ENCODE measurements around the gene APOO. TPM values are rescaled to one million over a fixed set of nuclear protein-coding genes. Genes with fewer than 3 reads are reported as not detected.

Gene APOO
- total and polyA plus RNA-seq, 2 of the 13 experiments (the other 11 are each of a cell fraction or from before 2014, with no cell fraction given) = 9.7 to 22.1 TPM

GRCh38 chrX:23844502-23845138 is 63.1 kb downstream of the APOO start (continued):
- peak; percentile 68; the same call in 1 of the 2 replicates for TF ChIP-seq ISL2 (CRISPR knock-in tag; IDR thresholded peaks at IDR 0.05)
- no peak for TF ChIP-seq SIN3B (IDR thresholded peaks at IDR 0.05; ENCODE audit: low read length)
- TF ChIP-seq, protein P1, sequence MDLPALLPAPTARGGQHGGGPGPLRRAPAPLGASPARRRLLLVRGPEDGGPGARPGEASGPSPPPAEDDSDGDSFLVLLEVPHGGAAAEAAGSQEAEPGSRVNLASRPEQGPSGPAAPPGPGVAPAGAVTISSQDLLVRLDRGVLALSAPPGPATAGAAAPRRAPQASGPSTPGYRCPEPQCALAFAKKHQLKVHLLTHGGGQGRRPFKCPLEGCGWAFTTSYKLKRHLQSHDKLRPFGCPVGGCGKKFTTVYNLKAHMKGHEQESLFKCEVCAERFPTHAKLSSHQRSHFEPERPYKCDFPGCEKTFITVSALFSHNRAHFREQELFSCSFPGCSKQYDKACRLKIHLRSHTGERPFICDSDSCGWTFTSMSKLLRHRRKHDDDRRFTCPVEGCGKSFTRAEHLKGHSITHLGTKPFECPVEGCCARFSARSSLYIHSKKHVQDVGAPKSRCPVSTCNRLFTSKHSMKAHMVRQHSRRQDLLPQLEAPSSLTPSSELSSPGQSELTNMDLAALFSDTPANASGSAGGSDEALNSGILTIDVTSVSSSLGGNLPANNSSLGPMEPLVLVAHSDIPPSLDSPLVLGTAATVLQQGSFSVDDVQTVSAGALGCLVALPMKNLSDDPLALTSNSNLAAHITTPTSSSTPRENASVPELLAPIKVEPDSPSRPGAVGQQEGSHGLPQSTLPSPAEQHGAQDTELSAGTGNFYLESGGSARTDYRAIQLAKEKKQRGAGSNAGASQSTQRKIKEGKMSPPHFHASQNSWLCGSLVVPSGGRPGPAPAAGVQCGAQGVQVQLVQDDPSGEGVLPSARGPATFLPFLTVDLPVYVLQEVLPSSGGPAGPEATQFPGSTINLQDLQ (CRISPR knock-in tag; IDR thresholded peaks at IDR 0.05) = no peak
- no peak for TF ChIP-seq SOX13 (IDR thresholded peaks at IDR 0.05)
- peak in 1 of 2 experiments; percentile 17; a peak in 1 of 4 replicates for TF ChIP-seq SOX13 (CRISPR knock-in tag; conservative IDR thresholded peaks at IDR 0.05 in 1 of 2, IDR thresholded peaks at IDR 0.05 in 1 of 2)
- TF ChIP-seq YEATS4 (CRISPR knock-in tag; IDR thresholded peaks at IDR 0.05; ENCODE audit: borderline replicate concordance) = 0 out of 2 replicates have a peak, but pooled peaks have one; percentile 23
- TF ChIP-seq CREB1 (IDR thresholded peaks at IDR 0.05) = no peak
- TF ChIP-seq CREB1 (CRISPR knock-in tag; IDR thresholded peaks at IDR 0.05) = peak; percentile 38; the same call in 1 of the 2 replicates
- TF ChIP-seq FOXA3 (CRISPR knock-in tag; IDR thresholded peaks at IDR 0.05) = 0 out of 2 replicates have a peak, but pooled peaks have one; percentile 12
- no peak for TF ChIP-seq ZNF616 (CRISPR knock-in tag; IDR thresholded peaks at IDR 0.05; ENCODE audit: low read depth)
- TF ChIP-seq CEBPG (CRISPR knock-in tag; IDR thresholded peaks at IDR 0.05) = 0 out of 2 replicates have a peak, but pooled peaks have one; percentile 4
- TF ChIP-seq ZNF546 (CRISPR knock-in tag; conservative IDR thresholded peaks at IDR 0.05) = no peak
- TF ChIP-seq ZNF7 (CRISPR knock-in tag; IDR thresholded peaks at IDR 0.05) = no peak
- peak in 1 of 2 experiments; percentile 81; a peak in 2 of 4 replicates for TF ChIP-seq EP300 (IDR thresholded peaks at IDR 0.05; ENCODE audit: low read depth in 2 of 2, low read length in 2 of 2)
- TF ChIP-seq EP300 (CRISPR knock-in tag; IDR thresholded peaks at IDR 0.05; ENCODE audit: borderline replicate concordance) = no peak
- TF ChIP-seq SAFB2 (CRISPR knock-in tag; IDR thresholded peaks at IDR 0.05; ENCODE audit: borderline replicate concordance, low read depth) = no peak
- TF ChIP-seq CREM (IDR thresholded peaks at IDR 0.05) = peak; percentile 62; the same call in 1 of the 2 replicates
- no peak for TF ChIP-seq CREM (CRISPR knock-in tag; IDR thresholded peaks at IDR 0.05)
- TF ChIP-seq BCL6 (CRISPR knock-in tag; IDR thresholded peaks at IDR 0.05) = peak; percentile 76
- no peak for TF ChIP-seq NRL (CRISPR knock-in tag; IDR thresholded peaks at IDR 0.05; ENCODE audit: borderline replicate concordance)
- TF ChIP-seq SMARCC2 (IDR thresholded peaks at IDR 0.05) = no peak
- no peak for TF ChIP-seq BRCA1 (CRISPR knock-in tag; IDR thresholded peaks at IDR 0.05)
- TF ChIP-seq POLR2G (IDR thresholded peaks at IDR 0.05; ENCODE audit: low read depth, low read length) = peak; percentile 38
- TF ChIP-seq NFIC (IDR thresholded peaks at IDR 0.05; ENCODE audit: low read length) = 0 out of 2 replicates have a peak, but pooled peaks have one; percentile 28
- 0 out of 2 replicates have a peak, but pooled peaks have one; percentile 21 for TF ChIP-seq POGZ (CRISPR knock-in tag; IDR thresholded peaks at IDR 0.05)
- TF ChIP-seq ZNF292 (CRISPR knock-in tag; IDR thresholded peaks at IDR 0.05; ENCODE audit: borderline replicate concordance, low read depth) = no peak
- TF ChIP-seq ZBTB44 (CRISPR knock-in tag; IDR thresholded peaks at IDR 0.05) = no peak
- TF ChIP-seq ASH2L (IDR thresholded peaks at IDR 0.05; ENCODE audit: insufficient read length, low read depth, low read length) = peak; percentile 48
